Parathyroid adenoma (tissue), 2 donors: ENCODE data around the gene WNT3.
A peak's percentile ranks its signal among the peaks of the same experiment; 100 is the strongest.

Experiments
- H2AFZ ChIP-seq: fragments of 300-600 bp; sonication (generic); one replicate; pipeline ENCODE4 v1.7.0; 2017; ENCODE audit warnings: antibody characterized with exemption, mild to moderate bottlenecking
- H3K27ac ChIP-seq: fragments of 300-600 bp; sonication (generic); one replicate; pipeline ENCODE4 v1.7.0; 2017
- H3K27me3 ChIP-seq: fragments of 300-600 bp; sonication (generic); one replicate; pipeline ENCODE4 v1.7.0; 2017; ENCODE audit warnings: low read length; ENCODE audit not compliant: control insufficient read depth, insufficient read depth
- H3K36me3 ChIP-seq: fragments of 300-600 bp; sonication (generic); one replicate; pipeline ENCODE4 v1.7.0; 2017; ENCODE audit warnings: low read length; ENCODE audit not compliant: control insufficient read depth, insufficient read depth
- H3K4me1 ChIP-seq: fragments of 300-600 bp; sonication (generic); one replicate; pipeline ENCODE4 v1.7.0; 2017; ENCODE audit warnings: control low read depth
- H3K4me2 ChIP-seq: fragments of 300-600 bp; sonication (generic); one replicate; pipeline ENCODE4 v1.7.0; 2017; ENCODE audit warnings: low read length
- H3K4me3 ChIP-seq: fragments of 300-600 bp; sonication (generic); one replicate; pipeline ENCODE4 v1.7.0; 2017; ENCODE audit warnings: low read depth, low read length
- H3K79me2 ChIP-seq: fragments of 300-600 bp; sonication (generic); one replicate; pipeline ENCODE4 v1.7.0; 2017; ENCODE audit warnings: control low read depth
- H3K9ac ChIP-seq: fragments of 300-600 bp; sonication (generic); one replicate; pipeline ENCODE4 v1.7.0; 2017; ENCODE audit warnings: mild to moderate bottlenecking
- H3K9me3 ChIP-seq: fragments of 300-600 bp; sonication (generic); one replicate; pipeline ENCODE4 v1.7.0; 2017; ENCODE audit warnings: low read length; ENCODE audit not compliant: control insufficient read depth
- TF ChIP-seq, protein P1 (sequence below): fragments of 300-600 bp; sonication (generic); IDR thresholded peaks from one replicate; pipeline ENCODE4 v1.7.0; 2017; ENCODE audit warnings: antibody characterized with exemption, mild to moderate bottlenecking
- donor health status: primary hyperparathyroidism.

The WNT3 gene

DNA sequence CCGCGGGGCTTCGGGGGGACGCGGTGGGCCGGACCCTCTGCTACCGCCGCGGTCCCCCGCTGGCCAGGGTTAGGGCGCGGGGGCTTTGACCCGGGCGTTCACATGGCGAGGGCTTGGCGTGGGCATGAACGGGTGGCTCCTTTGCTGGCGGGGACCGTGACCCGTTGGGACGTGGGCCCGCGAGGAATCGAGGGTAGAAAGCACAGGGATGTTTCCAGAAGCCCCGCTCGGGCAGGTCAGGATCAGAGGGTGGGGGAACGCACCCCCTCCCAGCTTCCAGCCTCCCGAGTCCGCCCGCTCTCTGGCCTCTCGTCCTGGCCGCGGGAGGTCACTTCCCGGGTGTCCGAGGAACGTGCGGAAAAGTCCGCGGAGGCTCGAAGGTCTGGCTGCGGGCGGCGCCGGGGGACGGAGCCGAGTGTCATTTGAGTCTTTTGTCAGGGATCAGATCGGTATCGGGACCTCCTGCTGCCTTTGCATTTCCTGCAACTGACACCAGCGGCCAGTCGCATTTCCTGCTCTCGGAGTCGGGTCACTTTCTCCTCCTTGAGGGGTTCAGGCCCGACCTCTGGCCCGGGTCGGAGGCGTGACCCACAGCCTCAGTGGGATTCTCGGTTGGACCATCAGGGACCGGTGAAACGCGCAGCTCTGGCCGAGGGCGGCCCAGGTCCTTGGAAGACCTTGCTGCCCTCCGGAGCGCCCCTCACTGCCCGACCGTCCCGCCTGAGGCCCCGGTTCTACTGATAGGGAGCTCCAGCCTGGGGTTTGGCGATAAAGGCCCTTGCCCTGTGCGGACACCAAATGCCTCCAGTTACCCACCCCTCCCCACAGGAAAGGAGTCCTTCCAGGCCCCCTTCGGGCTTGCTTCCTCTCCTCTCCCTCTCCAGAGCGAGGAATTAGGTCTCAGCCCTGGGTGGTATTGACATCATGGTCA lies 702 bp upstream of the WNT3 start:
- H3K27ac ChIP-seq: no peak overlapping the region
- peaks cover 8% of the 10 kb centered on the region for H3K4me1 ChIP-seq
- H3K79me2 ChIP-seq: no peaks in the 10 kb centered on the region
- no peaks in the 10 kb centered on the region for H3K27me3 ChIP-seq
- H2AFZ ChIP-seq: peak overlapping the region; percentile 78
- no peak overlapping the region for H3K9ac ChIP-seq
- peak overlapping the region; percentile 54 for H3K4me3 ChIP-seq
- H3K36me3 ChIP-seq: no peaks in the 10 kb centered on the region
- peak overlapping the region; percentile 81 for H3K4me2 ChIP-seq
- no peaks in the 10 kb centered on the region for H3K9me3 ChIP-seq
- TF ChIP-seq, protein P1, sequence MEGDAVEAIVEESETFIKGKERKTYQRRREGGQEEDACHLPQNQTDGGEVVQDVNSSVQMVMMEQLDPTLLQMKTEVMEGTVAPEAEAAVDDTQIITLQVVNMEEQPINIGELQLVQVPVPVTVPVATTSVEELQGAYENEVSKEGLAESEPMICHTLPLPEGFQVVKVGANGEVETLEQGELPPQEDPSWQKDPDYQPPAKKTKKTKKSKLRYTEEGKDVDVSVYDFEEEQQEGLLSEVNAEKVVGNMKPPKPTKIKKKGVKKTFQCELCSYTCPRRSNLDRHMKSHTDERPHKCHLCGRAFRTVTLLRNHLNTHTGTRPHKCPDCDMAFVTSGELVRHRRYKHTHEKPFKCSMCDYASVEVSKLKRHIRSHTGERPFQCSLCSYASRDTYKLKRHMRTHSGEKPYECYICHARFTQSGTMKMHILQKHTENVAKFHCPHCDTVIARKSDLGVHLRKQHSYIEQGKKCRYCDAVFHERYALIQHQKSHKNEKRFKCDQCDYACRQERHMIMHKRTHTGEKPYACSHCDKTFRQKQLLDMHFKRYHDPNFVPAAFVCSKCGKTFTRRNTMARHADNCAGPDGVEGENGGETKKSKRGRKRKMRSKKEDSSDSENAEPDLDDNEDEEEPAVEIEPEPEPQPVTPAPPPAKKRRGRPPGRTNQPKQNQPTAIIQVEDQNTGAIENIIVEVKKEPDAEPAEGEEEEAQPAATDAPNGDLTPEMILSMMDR: no peak

DNA sequence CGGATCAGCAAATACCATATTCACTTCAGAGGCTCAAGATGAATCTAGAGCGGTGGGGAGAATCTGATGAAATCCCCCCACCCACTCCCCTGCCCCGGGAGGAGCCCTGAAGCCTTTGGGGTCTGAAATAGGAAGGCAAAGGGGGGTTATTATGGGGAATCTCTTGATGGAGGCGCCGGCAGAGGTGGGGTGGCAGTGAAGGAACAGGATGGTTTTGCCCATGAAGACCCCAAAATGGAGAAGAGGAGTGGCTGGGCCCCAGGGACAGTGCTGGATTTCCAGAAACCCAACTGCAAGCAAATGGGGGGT lies 637 bp downstream of the WNT3 start:
- Histone ChIP-seq H3K79me2 (no peaks in the 10 kb centered on the region), H3K9ac (no peak overlapping the region), H2AFZ (no peak overlapping the region), H3K4me1 (peaks cover 8% of the 10 kb centered on the region), H3K4me3 (no peak overlapping the region), H3K4me2 (no peak overlapping the region), H3K27ac (no peak overlapping the region), H3K27me3 (no peaks in the 10 kb centered on the region), H3K9me3 (no peaks in the 10 kb centered on the region), H3K36me3 (no peaks in the 10 kb centered on the region)
- TF ChIP-seq, protein P1: no peak

DNA sequence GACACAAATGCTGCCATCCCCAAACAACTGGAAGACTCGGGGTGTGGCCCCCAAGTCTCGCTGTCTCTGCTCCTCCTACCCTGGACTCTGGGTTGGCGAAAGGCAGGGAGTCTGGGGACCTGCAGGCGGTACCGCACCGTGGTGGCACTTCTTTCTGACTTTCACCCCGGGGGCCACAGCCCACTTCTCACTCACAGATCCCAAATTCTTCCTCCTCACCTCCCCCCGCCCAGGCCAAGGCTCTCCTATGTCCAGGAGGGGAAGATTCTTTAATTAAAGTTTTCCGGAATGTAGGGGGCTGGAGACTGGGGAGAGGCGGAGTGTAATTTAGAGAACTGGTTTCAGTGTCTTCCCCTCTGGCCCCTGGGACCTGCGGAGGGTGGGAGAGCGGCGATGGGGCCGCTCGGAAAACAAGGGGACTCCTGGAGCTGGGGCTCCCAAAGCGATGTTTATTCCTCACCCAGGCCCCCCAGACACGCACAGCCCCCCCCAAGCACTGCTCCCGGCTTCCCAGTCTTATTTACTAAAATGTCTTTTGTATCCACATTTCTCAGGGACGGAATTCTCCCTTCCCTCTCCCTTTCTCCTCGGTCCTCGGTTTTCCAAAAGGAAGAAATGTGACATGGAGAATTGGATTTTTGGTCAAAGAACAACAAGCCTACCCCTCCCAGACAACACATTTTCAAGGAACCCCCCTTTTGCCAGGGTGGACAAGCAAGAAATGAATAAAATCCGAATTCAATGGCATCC lies 1.2 kb downstream of the WNT3 start:
- H3K79me2 ChIP-seq: no peaks in the 10 kb centered on the region
- peaks cover 8% of the 10 kb centered on the region for H3K4me1 ChIP-seq
- no peak overlapping the region for H3K4me2 ChIP-seq
- H3K9ac ChIP-seq: no peak overlapping the region
- TF ChIP-seq, protein P1: no peak
- no peak overlapping the region for H3K4me3 ChIP-seq
- H3K9me3 ChIP-seq: no peaks in the 10 kb centered on the region
- no peaks in the 10 kb centered on the region for H3K36me3 ChIP-seq
- H3K27ac ChIP-seq: no peak overlapping the region
- H3K27me3 ChIP-seq: no peaks in the 10 kb centered on the region
- H2AFZ ChIP-seq: no peak overlapping the region

DNA sequence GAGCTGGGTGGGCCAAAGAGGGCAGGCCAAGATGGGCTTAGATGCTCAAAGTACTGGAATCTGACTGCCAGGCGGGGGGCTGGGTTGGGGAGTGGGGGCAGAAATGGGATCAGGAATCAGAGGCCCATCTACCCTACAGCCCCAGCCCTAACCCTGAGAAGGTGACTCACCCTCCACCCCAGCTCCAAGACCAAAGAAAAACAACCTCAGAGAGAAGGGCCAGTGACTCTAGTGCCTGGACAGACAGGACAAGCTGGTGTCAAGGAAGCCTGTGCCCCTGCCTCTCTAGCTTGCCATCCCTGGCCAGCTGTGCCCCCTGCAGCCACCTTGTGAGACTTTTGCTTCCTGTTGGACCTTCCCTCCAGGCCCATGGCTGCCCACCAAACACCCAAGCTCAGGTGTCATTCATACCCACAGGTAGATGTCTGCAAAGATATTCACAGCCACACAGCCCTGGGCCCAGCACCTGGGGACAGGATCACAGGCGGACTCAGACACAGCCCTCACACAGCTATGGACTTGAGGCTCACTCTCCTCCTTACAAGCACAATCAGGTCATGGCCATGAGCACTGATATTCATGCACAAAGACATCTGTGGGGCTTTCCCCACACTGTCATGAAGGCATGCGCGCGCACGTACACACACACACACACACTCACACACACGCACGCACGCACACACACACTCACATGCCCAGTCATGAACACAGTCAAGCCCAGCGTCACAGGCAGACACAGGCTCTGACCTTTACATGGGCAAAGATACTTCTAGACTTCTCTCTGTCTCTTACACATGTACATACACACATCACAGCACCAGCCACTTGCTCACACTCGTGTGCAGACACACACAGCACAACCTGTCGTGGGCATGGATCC lies 2.8 kb downstream of the WNT3 start:
- Histone ChIP-seq H3K9me3 (no peaks in the 10 kb centered on the region), H3K27ac (no peak overlapping the region), H3K36me3 (no peaks in the 10 kb centered on the region), H3K9ac (no peak overlapping the region), H2AFZ (no peak overlapping the region), H3K4me3 (no peak overlapping the region), H3K27me3 (no peaks in the 10 kb centered on the region), H3K4me2 (no peak overlapping the region), H3K4me1 (peaks cover 8% of the 10 kb centered on the region), H3K79me2 (no peaks in the 10 kb centered on the region)
- TF ChIP-seq, protein P1: no peak
